ENCODE results near the gene STC2.

GRCh38 chr5:173300389-173301047, 27.7 kb downstream of the STC2 start:
- no peak for TF ChIP-seq POLR2A (IDR thresholded peaks at IDR 0.05)
- TF ChIP-seq, protein P1, sequence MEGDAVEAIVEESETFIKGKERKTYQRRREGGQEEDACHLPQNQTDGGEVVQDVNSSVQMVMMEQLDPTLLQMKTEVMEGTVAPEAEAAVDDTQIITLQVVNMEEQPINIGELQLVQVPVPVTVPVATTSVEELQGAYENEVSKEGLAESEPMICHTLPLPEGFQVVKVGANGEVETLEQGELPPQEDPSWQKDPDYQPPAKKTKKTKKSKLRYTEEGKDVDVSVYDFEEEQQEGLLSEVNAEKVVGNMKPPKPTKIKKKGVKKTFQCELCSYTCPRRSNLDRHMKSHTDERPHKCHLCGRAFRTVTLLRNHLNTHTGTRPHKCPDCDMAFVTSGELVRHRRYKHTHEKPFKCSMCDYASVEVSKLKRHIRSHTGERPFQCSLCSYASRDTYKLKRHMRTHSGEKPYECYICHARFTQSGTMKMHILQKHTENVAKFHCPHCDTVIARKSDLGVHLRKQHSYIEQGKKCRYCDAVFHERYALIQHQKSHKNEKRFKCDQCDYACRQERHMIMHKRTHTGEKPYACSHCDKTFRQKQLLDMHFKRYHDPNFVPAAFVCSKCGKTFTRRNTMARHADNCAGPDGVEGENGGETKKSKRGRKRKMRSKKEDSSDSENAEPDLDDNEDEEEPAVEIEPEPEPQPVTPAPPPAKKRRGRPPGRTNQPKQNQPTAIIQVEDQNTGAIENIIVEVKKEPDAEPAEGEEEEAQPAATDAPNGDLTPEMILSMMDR (IDR thresholded peaks at IDR 0.05), result no peak

All from transverse colon (tissue), 3 donors.